Renal pelvis (tissue), 4 donors: Measurements from ENCODE around the gene SPATA2. TPM values are rescaled to one million over a fixed set of nuclear protein-coding genes. Genes with fewer than 3 reads are reported as not detected.
"Not testable (repeated sequence)": the region's sequence is repeated elsewhere in the genome, so short reads cannot be mapped to it uniquely, and the experiment has no call there.

Source experiments
- DNase-seq: peaks from one replicate; pipeline ENCODE4 v3.0.0-alpha.2; 2013
- polyA plus RNA-seq, 3 donors: library from polyadenylated mRNA; unstranded; fragments of 120-200 nt; gene quantifications; one replicate each; pipeline ENCODE4 v1.2.1, GENCODE V29; 2013; ENCODE audit not compliant: insufficient read length in 3 of 3

Gene SPATA2
- polyA plus RNA-seq, 3 donors, result 9.6 to 10.8 (median 10.7) TPM

DNA sequence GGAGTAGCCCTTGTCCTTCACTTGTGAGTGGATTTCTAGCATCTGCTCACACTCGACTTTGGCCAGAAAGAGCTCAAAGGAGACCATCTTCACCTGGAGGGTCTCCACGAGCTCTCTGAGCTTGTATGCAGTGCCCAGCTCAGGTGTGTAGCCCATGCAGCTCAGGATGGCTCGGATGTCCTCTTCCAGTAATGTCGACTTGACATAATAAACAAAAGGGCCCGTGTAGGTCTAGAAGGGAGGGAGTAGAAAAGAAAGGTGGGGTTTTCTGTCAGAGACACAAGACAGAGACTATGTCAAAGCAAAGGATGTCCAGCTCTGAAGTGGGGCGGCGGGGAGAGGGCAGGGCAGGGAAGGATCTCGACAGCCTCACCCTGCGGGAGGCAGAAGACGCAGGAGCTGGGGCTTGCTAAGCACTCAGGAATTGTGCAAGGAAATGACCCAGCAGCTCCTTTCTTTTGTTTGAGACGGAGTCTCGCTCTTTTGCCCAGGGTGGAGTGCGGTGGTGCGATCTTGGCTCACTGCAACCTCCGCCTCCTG is 8.6 kb downstream of the SPATA2 start:
- DNase-seq, result no peak

DNA sequence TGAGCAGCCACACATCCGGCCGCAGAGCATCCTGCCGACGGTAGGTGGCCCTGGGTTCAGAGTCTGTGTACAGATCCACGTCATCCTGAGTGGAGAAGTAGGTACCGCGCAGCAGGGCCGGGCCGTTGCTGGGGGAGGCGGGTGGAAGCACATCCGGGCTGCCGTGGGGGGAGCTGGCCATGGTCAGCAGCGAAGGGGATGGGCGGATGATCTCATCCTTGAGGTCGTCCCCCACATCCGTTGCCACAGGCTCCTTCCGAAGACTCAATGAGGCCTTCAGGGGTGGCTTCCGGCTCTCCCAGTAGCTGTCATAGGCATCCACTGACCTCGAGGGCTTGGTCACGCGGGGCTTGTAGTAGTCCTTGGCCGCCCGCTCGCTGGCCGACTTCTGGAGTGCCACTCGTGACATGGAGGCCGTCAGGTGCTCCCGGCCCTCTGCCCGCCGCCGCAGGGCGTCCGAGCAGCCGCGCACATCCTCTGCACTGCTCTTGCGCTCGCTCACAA is 9.2 kb downstream of the SPATA2 start:
- no peak for DNase-seq

GRCh38 chr20:49905415-49906091 is 9.8 kb downstream of the SPATA2 start:
- no peak for DNase-seq

GRCh38 chr20:49904440-49905214 is 10.7 kb downstream of the SPATA2 start:
- DNase-seq, result no peak

- DNase-seq, result no peak
These were observed 13.7 kb downstream of the SPATA2 start for GRCh38 chr20:49901588-49901987.

DNA sequence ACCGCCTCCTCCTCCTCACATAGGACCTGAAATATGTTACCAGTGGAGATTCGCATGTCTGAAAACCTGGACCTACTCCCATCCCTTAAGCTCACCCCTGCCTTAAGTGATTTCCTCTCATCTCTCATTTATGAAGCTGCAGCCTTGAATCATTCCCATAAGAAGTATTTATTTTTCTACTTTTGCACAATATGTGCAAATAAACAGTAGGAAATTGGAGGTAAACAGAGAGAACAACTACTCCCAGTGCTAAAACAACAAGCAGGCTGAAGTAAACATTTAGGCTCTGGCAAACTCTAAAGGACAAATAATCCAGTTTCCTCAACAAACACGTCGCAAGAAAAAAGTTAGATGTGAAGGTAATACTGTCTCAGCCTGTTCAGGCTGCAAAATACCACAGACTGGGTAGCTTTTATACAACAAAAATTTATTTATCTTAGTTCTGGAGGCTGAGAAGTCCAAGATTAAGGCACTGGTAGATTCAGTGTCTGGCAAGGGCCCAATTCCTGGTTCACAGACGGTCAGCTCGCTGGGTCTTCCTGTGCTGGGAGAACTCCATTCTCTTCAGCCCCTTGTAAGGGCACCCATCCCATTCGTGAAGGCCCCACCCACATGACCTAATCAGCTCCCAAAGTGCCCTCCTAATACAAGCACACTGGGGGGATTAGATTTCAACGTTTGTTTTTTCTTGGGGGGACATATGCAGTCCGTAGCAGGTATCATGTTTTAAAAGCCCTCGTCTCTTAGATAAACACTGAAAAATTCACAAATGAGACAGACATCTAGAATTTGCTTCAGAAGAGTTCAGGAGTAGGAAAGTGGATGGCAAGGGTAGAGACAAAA is 15.6 kb downstream of the SPATA2 start:
- DNase-seq, result no peak

- no peak for DNase-seq
These were observed 19.1 kb downstream of the SPATA2 start for GRCh38 chr20:49896204-49896603.

- DNase-seq, result not testable (repeated sequence)
These were observed 19.7 kb downstream of the SPATA2 start for GRCh38 chr20:49895474-49896093.

GRCh38 chr20:49894073-49894470 is 21.3 kb downstream of the SPATA2 start:
- no peak for DNase-seq

DNA sequence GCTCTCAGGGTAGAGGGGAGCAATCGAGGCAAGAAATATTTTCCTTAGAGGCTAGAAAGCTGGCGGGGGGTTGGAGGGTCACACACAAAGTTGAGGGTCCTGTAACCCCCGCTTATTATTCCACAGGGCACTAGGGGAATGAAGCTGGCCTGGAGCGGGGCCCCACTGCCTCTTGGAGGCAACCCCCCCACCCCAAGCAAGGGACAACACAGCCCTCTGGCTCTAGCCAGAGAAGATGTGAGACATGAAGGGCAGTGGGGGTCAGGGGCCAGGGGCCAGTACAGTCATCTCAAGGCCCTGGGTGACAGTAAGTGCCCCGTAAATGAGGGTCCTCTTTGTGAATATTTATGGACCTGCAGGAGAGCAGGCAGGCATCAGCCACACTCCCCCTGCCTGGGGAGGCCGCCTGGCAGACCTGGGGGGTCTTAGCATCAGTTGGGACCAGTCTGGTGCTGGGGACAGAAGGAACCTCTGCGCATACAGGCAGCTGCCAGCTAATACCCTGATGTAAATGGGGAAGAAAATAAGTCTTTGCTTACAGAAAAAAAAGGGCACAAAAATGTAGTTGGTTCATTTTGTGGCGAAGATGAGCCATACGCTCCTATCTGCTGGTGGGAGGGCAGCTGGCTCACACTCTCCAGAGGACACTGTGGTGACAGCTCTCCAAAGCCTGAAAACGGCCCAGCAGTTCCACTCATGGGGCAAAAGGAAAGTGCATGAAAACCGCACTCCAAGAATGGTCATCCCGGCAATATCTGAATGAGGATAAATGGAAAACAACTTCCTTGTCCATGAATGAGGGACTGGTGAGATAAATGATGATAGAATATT is 21.9 kb downstream of the SPATA2 start:
- no peak for DNase-seq

GRCh38 chr20:49892817-49893216 is 22.5 kb downstream of the SPATA2 start:
- DNase-seq, result no peak

GRCh38 chr20:49892260-49892659 is 23.1 kb downstream of the SPATA2 start:
- no peak for DNase-seq

GRCh38 chr20:49891476-49892110 is 23.7 kb downstream of the SPATA2 start:
- DNase-seq, result no peak

- DNase-seq, result no peak
These were observed 24.6 kb downstream of the SPATA2 start for GRCh38 chr20:49890471-49891361.

GRCh38 chr20:49889935-49890333 is 25.4 kb downstream of the SPATA2 start:
- no peak for DNase-seq

DNA sequence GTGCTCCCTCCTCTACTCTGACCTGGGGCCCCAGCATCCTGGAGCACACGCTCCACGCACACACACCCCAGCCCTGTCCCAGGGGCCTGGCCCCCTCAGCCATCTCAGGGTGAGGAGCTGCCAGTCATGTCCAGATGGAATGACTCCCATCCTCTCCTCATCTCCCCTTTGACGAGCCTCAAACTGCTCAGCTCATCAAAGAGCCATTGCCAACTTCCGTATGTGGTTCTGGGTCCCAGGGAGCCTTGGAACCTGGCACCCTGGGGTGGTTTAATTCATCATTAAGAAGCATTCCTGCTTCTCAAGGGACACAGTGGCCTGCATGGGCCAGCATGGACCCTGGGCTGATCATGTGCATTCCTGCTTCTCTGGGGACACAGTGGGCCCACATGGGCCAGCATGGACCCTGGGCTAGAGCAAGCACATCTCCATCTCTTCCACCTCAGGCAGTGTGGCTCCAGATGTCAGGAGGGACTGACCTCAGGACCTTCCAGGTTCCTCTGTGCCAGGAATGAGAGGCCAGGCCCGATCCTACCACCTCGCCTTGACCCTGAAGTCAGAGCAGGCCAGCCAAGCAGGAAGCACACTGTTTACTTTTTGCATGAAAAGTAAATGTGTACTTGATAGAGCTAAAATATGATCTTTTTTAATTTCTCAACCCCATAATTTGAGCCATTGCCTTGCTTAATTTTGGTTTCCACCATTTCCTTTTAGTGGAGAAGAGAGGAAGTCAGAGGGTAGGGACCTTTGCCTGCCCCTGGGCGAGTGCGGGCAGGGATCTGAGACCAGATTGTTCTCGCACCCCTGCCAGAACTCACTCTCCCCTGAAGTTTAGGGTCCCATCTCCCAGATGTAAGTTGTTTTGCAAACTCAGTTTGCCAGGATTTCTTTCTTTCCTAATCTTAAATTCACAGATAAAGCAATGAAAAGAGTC is 26.1 kb downstream of the SPATA2 start:
- DNase-seq, result no peak

DNA sequence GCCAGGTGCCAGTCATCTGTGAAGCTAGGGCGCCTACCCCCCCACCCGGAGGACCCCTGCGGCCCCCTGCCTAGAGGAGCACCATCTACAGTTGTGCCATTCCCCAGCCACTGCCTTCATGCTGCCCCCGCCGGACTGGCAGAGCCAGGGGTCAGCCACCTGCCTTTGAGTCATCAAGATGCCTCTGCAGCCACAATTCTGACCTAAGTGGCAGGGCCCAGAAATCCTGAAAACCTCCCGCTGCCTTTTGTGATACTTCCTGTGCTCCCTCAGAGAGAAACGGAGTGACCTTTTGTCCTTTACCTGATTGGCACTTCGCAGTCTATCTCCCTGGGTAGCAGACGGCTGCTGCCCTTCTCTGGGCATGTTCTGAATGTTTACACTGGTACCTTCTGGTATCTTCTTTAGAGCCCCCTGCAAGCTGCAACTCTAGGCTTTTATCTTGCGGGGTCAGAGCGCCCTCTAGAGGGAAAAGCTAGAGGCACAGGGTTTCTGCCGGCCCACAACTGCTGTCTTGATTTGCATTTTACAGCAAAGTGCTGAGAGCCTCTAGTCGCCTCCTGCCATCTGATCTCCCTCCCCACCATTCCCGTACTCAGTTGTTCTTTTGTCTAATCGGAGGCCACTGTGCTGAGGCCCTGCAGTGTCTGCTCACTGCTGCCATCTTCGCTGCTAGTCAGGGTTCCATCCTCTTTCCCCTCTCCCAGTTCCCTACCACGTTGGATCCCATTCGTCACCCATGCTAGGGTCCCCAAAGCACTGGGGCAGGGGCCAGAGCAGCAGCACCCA is 26.9 kb downstream of the SPATA2 start:
- peak; percentile 65 for DNase-seq
